Astrocyte (in vitro differentiated cells and primary cell): ENCODE data around the gene ANKLE2. TPM values are rescaled to one million over a fixed set of nuclear protein-coding genes. Genes with fewer than 3 reads are reported as not detected.
A peak's percentile ranks its signal among the peaks of the same experiment; 100 is the strongest.

Experiments
- DNase-seq: peaks from one replicate; pipeline ENCODE4 v3.0.0-alpha.2; 2010; ENCODE audit warnings: low read depth
- FAIRE-seq: peaks from 2 replicates; lab custom pipeline; 2011; peaks lifted over from hg19 to GRCh38; lab: Jason Lieb, UNC
- H2AFZ ChIP-seq: 2 replicates; pipeline ENCODE4 v1.6.0; 2012; ENCODE audit warnings: low read depth, low read length, inconsistent platforms
- H3K27ac ChIP-seq: 2 replicates; pipeline ENCODE4 v1.5.1; 2011; ENCODE audit warnings: low read depth, low read length, inconsistent platforms
- H3K27me3 ChIP-seq: 2 replicates; pipeline ENCODE4 v1.6.0; 2011; ENCODE audit warnings: low read length, inconsistent platforms; ENCODE audit not compliant: insufficient read depth
- H3K36me3 ChIP-seq: 2 replicates; pipeline ENCODE4 v1.5.1; 2011; ENCODE audit warnings: low read length, inconsistent platforms; ENCODE audit not compliant: insufficient read depth
- H3K4me1 ChIP-seq: 2 replicates; pipeline ENCODE4 v1.5.1; 2011; ENCODE audit warnings: low read length, inconsistent platforms; ENCODE audit not compliant: insufficient read depth
- H3K4me2 ChIP-seq: 2 replicates; pipeline ENCODE4 v1.6.0; 2012; ENCODE audit warnings: low read length, inconsistent platforms
- H3K4me3 ChIP-seq: 2 replicates; pipeline ENCODE4 v1.5.1; 2011; ENCODE audit warnings: low read depth, mild to moderate bottlenecking, low read length, inconsistent platforms; ENCODE audit not compliant: insufficient read depth
- H3K79me2 ChIP-seq: 2 replicates; pipeline ENCODE4 v1.6.0; 2012; ENCODE audit warnings: mild to moderate bottlenecking, low read length, inconsistent platforms; ENCODE audit not compliant: insufficient read depth
- H3K9ac ChIP-seq: 2 replicates; pipeline ENCODE4 v1.6.0; 2012; ENCODE audit warnings: mild to moderate bottlenecking, low read length, inconsistent platforms
- H3K9me3 ChIP-seq: 2 replicates; pipeline ENCODE4 v1.5.1; 2012; ENCODE audit warnings: low read depth, mild to moderate bottlenecking, low read length, inconsistent platforms; ENCODE audit not compliant: insufficient read depth
- H4K20me1 ChIP-seq: 2 replicates; pipeline ENCODE4 v1.6.0; 2012; ENCODE audit warnings: low read length, inconsistent platforms; ENCODE audit not compliant: insufficient read depth
- H3K27ac Mint-ChIP-seq: one replicate; pipeline ENCODE4 v1.8.0; 2021; ENCODE audit warnings: mild to moderate bottlenecking, mixed read lengths; ENCODE audit not compliant: unreplicated experiment
- H3K27me3 Mint-ChIP-seq: one replicate; pipeline ENCODE4 v1.8.0; 2021; ENCODE audit warnings: low read depth, mixed read lengths; ENCODE audit not compliant: unreplicated experiment
- H3K36me3 Mint-ChIP-seq: one replicate; pipeline ENCODE4 v1.8.0; 2021; ENCODE audit warnings: low read depth, mixed read lengths; ENCODE audit not compliant: unreplicated experiment
- H3K4me1 Mint-ChIP-seq: one replicate; pipeline ENCODE4 v1.8.0; 2021; ENCODE audit warnings: low read depth, mixed read lengths; ENCODE audit not compliant: unreplicated experiment
- H3K4me3 Mint-ChIP-seq: one replicate; pipeline ENCODE4 v1.8.0; 2021; ENCODE audit warnings: mild to moderate bottlenecking, moderate library complexity, mixed read lengths; ENCODE audit not compliant: unreplicated experiment
- H3K9me3 Mint-ChIP-seq: one replicate; pipeline ENCODE4 v1.8.0; 2021; ENCODE audit warnings: mild to moderate bottlenecking, mixed read lengths; ENCODE audit not compliant: unreplicated experiment
- CTCF ChIP-seq: IDR thresholded peaks from 2 replicates; pipeline ENCODE4 v1.5.1; 2011; ENCODE audit warnings: low read depth, mild to moderate bottlenecking, inconsistent platforms, low read length, moderate library complexity; ENCODE audit not compliant: insufficient read depth
- EZH2 ChIP-seq: IDR thresholded peaks from 2 replicates; pipeline ENCODE4 v1.6.1; 2012; ENCODE audit warnings: mild to moderate bottlenecking, low read length, inconsistent platforms; ENCODE audit not compliant: insufficient read depth
- total RNA-seq: library from RNA; stranded (reverse); gene quantifications from 2 replicates; pipeline ENCODE4 v1.2.1, GENCODE V29; 2021

The ANKLE2 gene
- total RNA-seq, 1 donor from 2014 or later, result 140 TPM

GRCh38 chr12:132723015-132723763 is 38.4 kb downstream of the ANKLE2 start:
- H3K36me3 Mint-ChIP-seq, result peaks cover 24% of the 10 kb centered on the region
- peaks cover 91% of the 10 kb centered on the region for H4K20me1 ChIP-seq
- peak overlapping the region; percentile 36 for H3K4me2 ChIP-seq
- no peak overlapping the region for H3K4me3 Mint-ChIP-seq
- DNase-seq (peak; percentile 35), FAIRE-seq (no peak)
- peaks cover 61% of the 10 kb centered on the region for H3K79me2 ChIP-seq
- no peak overlapping the region for H3K4me3 ChIP-seq
- peaks cover 11% of the 10 kb centered on the region for H3K4me1 ChIP-seq
- no peaks in the 10 kb centered on the region for H3K27me3 Mint-ChIP-seq
- peaks cover 64% of the 10 kb centered on the region for H3K36me3 ChIP-seq
- peak overlapping the region; percentile 69 for H3K27ac Mint-ChIP-seq
- peak overlapping the region; percentile 48 for H3K27ac ChIP-seq
- peaks cover 3% of the 10 kb centered on the region for H3K4me1 Mint-ChIP-seq
- H3K27me3 ChIP-seq, result no peaks in the 10 kb centered on the region
- H2AFZ ChIP-seq, result no peak overlapping the region
- no peaks in the 10 kb centered on the region for H3K9me3 ChIP-seq
- no peaks in the 10 kb centered on the region for H3K9me3 Mint-ChIP-seq
- H3K9ac ChIP-seq, result peak overlapping the region; percentile 65
- TF ChIP-seq CTCF, result no peak
- no peak for TF ChIP-seq EZH2

- FAIRE-seq (no peak), DNase-seq (no peak)
- TF ChIP-seq EZH2 (no peak), CTCF (no peak)
- Histone ChIP-seq H3K9ac (no peak overlapping the region), H3K9me3 (no peaks in the 10 kb centered on the region), H3K36me3 (peaks cover 46% of the 10 kb centered on the region), H3K4me1 (peaks cover 11% of the 10 kb centered on the region), H3K4me3 (no peak overlapping the region), H4K20me1 (peaks cover 83% of the 10 kb centered on the region), H2AFZ (no peak overlapping the region), H3K79me2 (peaks cover 47% of the 10 kb centered on the region), H3K4me2 (no peak overlapping the region), H3K27ac (no peak overlapping the region), H3K27me3 (no peaks in the 10 kb centered on the region)
- H3K9me3 Mint-ChIP-seq, result no peaks in the 10 kb centered on the region
- no peaks in the 10 kb centered on the region for H3K27me3 Mint-ChIP-seq
- peaks cover 3% of the 10 kb centered on the region for H3K4me1 Mint-ChIP-seq
- peak overlapping the region; percentile 69 for H3K27ac Mint-ChIP-seq
- peaks cover 14% of the 10 kb centered on the region for H3K36me3 Mint-ChIP-seq
- no peak overlapping the region for H3K4me3 Mint-ChIP-seq
These were observed 40.9 kb downstream of the ANKLE2 start for GRCh38 chr12:132720606-132721345.
